Naive thymus-derived CD4-positive, alpha-beta T cell (primary cell): ENCODE measurements around the gene JAK2. TPM values are rescaled to one million over a fixed set of nuclear protein-coding genes. Genes with fewer than 3 reads are reported as not detected.

Source experiments
- ATAC-seq: fragments of 150-1000 bp; cut with Tn5 transposase; 2 replicates; pipeline ENCODE4 v1.10.0; 2021; ENCODE audit warnings: mild to moderate bottlenecking, moderate library complexity
- CTCF ChIA-PET: fragments of 350-600 bp; sonication (Branson Sonifier 250); formaldehyde crosslinking; loops from one replicate; lab custom pipeline; 2021; ENCODE audit warnings: antibody characterized with exemption; lab: Charles Lee
- POLR2A ChIA-PET: fragments of 350-600 bp; sonication (Branson Sonifier 250); formaldehyde crosslinking; loops from one replicate; lab custom pipeline; 2021; ENCODE audit warnings: antibody characterized with exemption, inconsistent platforms; lab: Charles Lee
- DNase-seq, 9 donors: peaks; one replicate each; pipeline versions ENCODE4 v3.0.0 to v3.0.0-alpha.2; 2020 to 2022; ENCODE audit warnings: mixed read lengths in 1 of 9
- H3K27ac ChIP-seq: one replicate; pipeline ENCODE4 v1.7.0; 2013; ENCODE audit warnings: mild to moderate bottlenecking, low read depth, low read length, moderate library complexity
- H3K27me3 ChIP-seq, 2 donors: one replicate each; pipeline ENCODE4 v1.7.0; 2013; ENCODE audit warnings: low read length in 2 of 2, mild to moderate bottlenecking in 2 of 2, moderate library complexity in 2 of 2; ENCODE audit not compliant: control insufficient read depth in 2 of 2, insufficient read depth in 2 of 2
- H3K36me3 ChIP-seq, 3 experiments: 1 replicate in 2 of 3; 2 replicates in 1 of 3; pipeline ENCODE4 v1.7.0; 2013; ENCODE audit warnings: low read length in 3 of 3, mild to moderate bottlenecking in 3 of 3, moderate library complexity in 1 of 3; ENCODE audit not compliant: insufficient read depth in 3 of 3, control insufficient read depth in 2 of 3
- H3K4me1 ChIP-seq, 2 donors: one replicate each; pipeline ENCODE4 v1.7.0; 2013; ENCODE audit warnings: low read length in 2 of 2, mild to moderate bottlenecking in 2 of 2, moderate library complexity in 1 of 2; ENCODE audit not compliant: control insufficient read depth in 2 of 2, insufficient read depth in 2 of 2
- H3K4me3 ChIP-seq: 2 replicates; pipeline ENCODE4 v1.7.0; 2013; ENCODE audit warnings: mild to moderate bottlenecking, low read length
- H3K9me3 ChIP-seq, 3 experiments: 1 replicate in 2 of 3; 2 replicates in 1 of 3; pipeline ENCODE4 v1.7.0; 2013; ENCODE audit warnings: low read length in 3 of 3; ENCODE audit not compliant: control insufficient read depth in 2 of 3
- H3K27ac Mint-ChIP-seq, 9 donors: one replicate each; pipeline ENCODE4 v1.8.0; 2020 to 2022; ENCODE audit warnings: mixed read lengths in 9 of 9, mild to moderate bottlenecking in 8 of 9, moderate library complexity in 5 of 9, inconsistent platforms in 2 of 9
- H3K27me3 Mint-ChIP-seq, 5 donors: one replicate each; pipeline ENCODE4 v1.8.0; 2021 to 2022; ENCODE audit warnings: mixed read lengths in 5 of 5, mild to moderate bottlenecking in 1 of 5
- H3K36me3 Mint-ChIP-seq, 5 donors: one replicate each; pipeline ENCODE4 v1.8.0; 2020 to 2022; ENCODE audit warnings: mixed read lengths in 5 of 5, mild to moderate bottlenecking in 3 of 5, inconsistent platforms in 1 of 5
- H3K4me1 Mint-ChIP-seq, 7 donors: one replicate each; pipeline ENCODE4 v1.8.0; 2020 to 2022; ENCODE audit warnings: mixed read lengths in 7 of 7, mild to moderate bottlenecking in 3 of 7, inconsistent platforms in 1 of 7
- H3K4me3 Mint-ChIP-seq, 10 donors: one replicate each; pipeline ENCODE4 v1.8.0; 2020 to 2022; ENCODE audit warnings: mild to moderate bottlenecking in 10 of 10, mixed read lengths in 10 of 10, moderate library complexity in 6 of 10, inconsistent platforms in 2 of 10
- H3K9me3 Mint-ChIP-seq, 11 donors: one replicate each; pipeline ENCODE4 v1.8.0; 2020 to 2022; ENCODE audit warnings: mixed read lengths in 11 of 11, mild to moderate bottlenecking in 4 of 11, inconsistent platforms in 1 of 11, moderate library complexity in 1 of 11
- intact Hi-C, 2 donors: fragments of 100-400 bp; cut with micrococcal nuclease; formaldehyde crosslinking; loops; one replicate each; pipeline ENCODE4 v1.15.1; 2023
- polyA plus RNA-seq, 2 donors: library from polyadenylated mRNA; unstranded; fragments of 300-500 nt; fragmentation: Illumina TruSeq; gene quantifications; one replicate each; pipeline ENCODE4 v1.2.3, GENCODE V29; 2021
- total RNA-seq, 6 experiments: library from RNA in 5 of 6; stranded (reverse) in 5 of 6; gene quantifications; 1 replicate in 5 of 6; 2 replicates in 1 of 6; pipeline ENCODE4 v1.2.3 and lab custom pipeline; 2021 to 2026

JAK2 gene
- total and polyA plus RNA-seq, 7 experiments from 2014 or later, result 3.5 to 76.0 (median 12.5) TPM

- no peaks in the 10 kb centered on the region for H3K9me3 ChIP-seq
- CTCF ChIA-PET, result interaction anchor here (1.4 kb wide), 1 partner anchor 14 kb away, joined by 3 read pairs; no protein-coding TSS in a partner anchor
- peaks cover 0 to 4% (median 0%) of the 10 kb centered on the region in 3 experiments for H3K36me3 ChIP-seq
- no peaks in the 10 kb centered on the region for H3K27me3 ChIP-seq
- peaks cover 20 to 47% (median 26%) of the 10 kb centered on the region in 7 donors for H3K4me1 Mint-ChIP-seq
- peaks cover 0 to 5% (median 0%) of the 10 kb centered on the region in 5 donors for H3K27me3 Mint-ChIP-seq
- peak overlapping the region; percentile 83 to 98 (median 93) for H3K4me3 Mint-ChIP-seq
- H3K36me3 Mint-ChIP-seq, result peaks cover 0 to 16% (median 0%) of the 10 kb centered on the region in 5 donors
- DNase-seq (peak in 1 of 9 donors; percentile 11), ATAC-seq (no peak)
- H3K4me1 ChIP-seq, result peaks cover 20 to 32% of the 10 kb centered on the region in 2 donors
- H3K27ac Mint-ChIP-seq, result peak overlapping the region; percentile 61 to 94 (median 83)
- POLR2A ChIA-PET, result interaction anchor here (0.7 to 2.6 kb wide), 3 partner anchors 191 to 1429 kb away, joined by 3 to 13 read pairs (median 5); partner anchors contain the start of genes RCL1 and UHRF2
- peak overlapping the region; percentile 52 for H3K4me3 ChIP-seq
- no peaks in the 10 kb centered on the region for H3K9me3 Mint-ChIP-seq
- peak overlapping the region; percentile 78 for H3K27ac ChIP-seq
- intact Hi-C loops, result loop anchor here (2.0 to 10.0 kb wide), 11 partner anchors 59 to 1701 kb away; partner anchors contain the start of genes RIC1 (in 2 of the 2), AK3 (in 1 of the 2), CDC37L1 (in 1 of the 2) and ERMP1 (in 1 of the 2)
Measured at GRCh38 chr9:4984171-4984620, 876 bp upstream of the JAK2 start.

- H3K27me3 ChIP-seq, result no peaks in the 10 kb centered on the region
- intact Hi-C loops, result loop anchor here (1.0 to 10.0 kb wide), 23 partner anchors 49 to 1772 kb away; partner anchors contain the start of genes AK3 (in 2 of the 2), CDC37L1 (in 2 of the 2), RCL1 (in 2 of the 2) and RIC1 (in 2 of the 2)
- Mint-ChIP-seq H3K36me3 (peaks cover 0 to 16% (median 0%) of the 10 kb centered on the region in 5 donors), H3K27ac (peak overlapping the region; percentile 79 to 94 (median 89)), H3K27me3 (no peaks in the 10 kb centered on the region), H3K4me3 (peak overlapping the region; percentile 83 to 98 (median 94)), H3K4me1 (peaks cover 19 to 33% (median 25%) of the 10 kb centered on the region in 7 donors), H3K9me3 (no peaks in the 10 kb centered on the region)
- ATAC-seq (no peak), DNase-seq (peak in 6 of 9 donors; percentile 22 to 46 (median 32))
- peaks cover 20 to 32% of the 10 kb centered on the region in 2 donors for H3K4me1 ChIP-seq
- peaks cover 0 to 4% (median 0%) of the 10 kb centered on the region in 3 experiments for H3K36me3 ChIP-seq
- H3K4me3 ChIP-seq, result peak overlapping the region; percentile 52
- peak overlapping the region; percentile 78 for H3K27ac ChIP-seq
- H3K9me3 ChIP-seq, result no peaks in the 10 kb centered on the region
- ChIA-PET POLR2A (interaction anchor here (0.9 to 2.6 kb wide), 6 partner anchors 193 to 1459 kb away, joined by 3 to 13 read pairs (median 4); partner anchors contain the start of gene RCL1), CTCF (interaction anchor here (0.7 to 2.3 kb wide), 8 partner anchors 15 to 382 kb away, joined by 3 to 25 read pairs (median 4); no protein-coding TSS in a partner anchor)
Measured at GRCh38 chr9:4985386-4986266, 554 bp downstream of the JAK2 start.

DNA sequence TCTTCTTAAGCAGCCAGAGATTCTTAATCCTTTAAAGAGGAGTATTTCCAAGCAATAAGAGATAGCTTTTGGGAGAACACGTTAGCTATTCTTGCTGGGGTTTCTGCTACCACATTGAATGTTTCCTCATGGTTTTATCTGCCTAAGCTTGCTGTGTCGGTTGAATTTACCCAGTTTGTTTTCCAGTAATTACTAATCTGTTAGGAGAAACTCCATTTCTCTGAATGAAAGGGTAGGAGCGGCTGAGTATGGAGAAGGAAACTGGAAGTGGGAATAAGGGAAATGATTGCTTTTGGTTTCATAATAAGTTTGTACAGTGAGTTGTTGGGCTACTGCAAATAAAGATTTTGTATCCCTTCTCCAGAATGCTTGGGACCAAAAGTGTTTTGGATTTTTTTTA, 1.2 kb downstream of the JAK2 start:
- H3K9me3 ChIP-seq, result no peaks in the 10 kb centered on the region
- peak overlapping the region; percentile 78 for H3K27ac ChIP-seq
- H3K4me1 ChIP-seq, result peaks cover 20 to 32% of the 10 kb centered on the region in 2 donors
- Mint-ChIP-seq H3K4me3 (peak overlapping the region; percentile 83 to 98 (median 94)), H3K27ac (peak overlapping the region; percentile 79 to 94 (median 89)), H3K4me1 (peaks cover 20 to 33% (median 26%) of the 10 kb centered on the region in 7 donors), H3K36me3 (peaks cover 0 to 16% (median 0%) of the 10 kb centered on the region in 5 donors), H3K9me3 (no peaks in the 10 kb centered on the region), H3K27me3 (no peaks in the 10 kb centered on the region)
- peaks cover 0 to 4% (median 0%) of the 10 kb centered on the region in 3 experiments for H3K36me3 ChIP-seq
- ATAC-seq (no peak), DNase-seq (no peak)
- ChIA-PET CTCF (interaction anchor here (0.7 to 2.3 kb wide), 6 partner anchors 48 to 382 kb away, joined by 3 to 25 read pairs (median 4); no protein-coding TSS in a partner anchor), POLR2A (interaction anchor here (0.9 to 2.6 kb wide), 4 partner anchors 14 to 642 kb away, joined by 3 to 13 read pairs (median 6); partner anchors contain the start of gene RCL1)
- peak overlapping the region; percentile 52 for H3K4me3 ChIP-seq
- intact Hi-C loops, result loop anchor here (5.0 to 10.0 kb wide), 7 partner anchors 244 to 1771 kb away; partner anchors contain the start of genes AK3 (in 1 of the 2), CD274 (in 1 of the 2), ERMP1 (in 1 of the 2) and KDM4C (in 1 of the 2)
- no peaks in the 10 kb centered on the region for H3K27me3 ChIP-seq

DNA sequence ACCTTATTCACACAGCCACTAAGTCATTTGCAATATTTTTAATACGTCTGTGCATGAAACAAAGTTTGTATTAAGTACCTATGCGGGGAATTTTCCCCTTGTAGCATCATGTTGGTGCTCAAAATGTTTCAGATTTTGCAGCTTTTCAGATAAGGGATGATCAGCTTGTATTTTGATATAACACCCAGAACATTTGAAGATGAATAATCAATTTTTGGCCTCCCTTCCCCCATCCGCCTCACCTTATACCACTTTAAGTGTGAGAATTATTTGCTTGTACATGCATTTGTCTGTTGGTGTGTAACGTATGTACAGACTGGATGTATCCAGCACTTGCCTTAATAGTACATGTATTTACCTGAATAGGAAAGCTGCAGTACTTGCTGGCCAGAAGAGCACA, 1.7 kb downstream of the JAK2 start:
- DNase-seq (no peak), ATAC-seq (no peak)
- intact Hi-C loops, result loop anchor here (5.0 to 10.0 kb wide), 7 partner anchors 244 to 1771 kb away; partner anchors contain the start of genes AK3 (in 1 of the 2), CD274 (in 1 of the 2), ERMP1 (in 1 of the 2) and KDM4C (in 1 of the 2)
- H3K4me3 Mint-ChIP-seq, result peak overlapping the region in 7 of 10 donors; percentile 1 to 98 (median 83)
- peaks cover 0 to 17% (median 3%) of the 10 kb centered on the region in 5 donors for H3K36me3 Mint-ChIP-seq
- Histone ChIP-seq H3K4me3 (no peak overlapping the region), H3K27me3 (no peaks in the 10 kb centered on the region), H3K36me3 (peaks cover 0 to 5% (median 2%) of the 10 kb centered on the region in 3 experiments), H3K9me3 (no peaks in the 10 kb centered on the region), H3K27ac (no peak overlapping the region), H3K4me1 (peaks cover 20 to 32% of the 10 kb centered on the region in 2 donors)
- H3K27ac Mint-ChIP-seq, result peak overlapping the region in 1 of 9 donors; percentile 94
- CTCF ChIA-PET, result interaction anchor here (0.7 to 2.3 kb wide), 6 partner anchors 48 to 383 kb away, joined by 3 to 25 read pairs (median 6); no protein-coding TSS in a partner anchor
- no peaks in the 10 kb centered on the region for H3K27me3 Mint-ChIP-seq
- peaks cover 0 to 3% (median 0%) of the 10 kb centered on the region in 11 donors for H3K9me3 Mint-ChIP-seq
- H3K4me1 Mint-ChIP-seq, result peaks cover 23 to 34% (median 30%) of the 10 kb centered on the region in 7 donors
- POLR2A ChIA-PET, result interaction anchor here (0.9 to 2.6 kb wide), 3 partner anchors 14 to 224 kb away, joined by 3 to 13 read pairs (median 3); partner anchors contain the start of gene RCL1

DNA sequence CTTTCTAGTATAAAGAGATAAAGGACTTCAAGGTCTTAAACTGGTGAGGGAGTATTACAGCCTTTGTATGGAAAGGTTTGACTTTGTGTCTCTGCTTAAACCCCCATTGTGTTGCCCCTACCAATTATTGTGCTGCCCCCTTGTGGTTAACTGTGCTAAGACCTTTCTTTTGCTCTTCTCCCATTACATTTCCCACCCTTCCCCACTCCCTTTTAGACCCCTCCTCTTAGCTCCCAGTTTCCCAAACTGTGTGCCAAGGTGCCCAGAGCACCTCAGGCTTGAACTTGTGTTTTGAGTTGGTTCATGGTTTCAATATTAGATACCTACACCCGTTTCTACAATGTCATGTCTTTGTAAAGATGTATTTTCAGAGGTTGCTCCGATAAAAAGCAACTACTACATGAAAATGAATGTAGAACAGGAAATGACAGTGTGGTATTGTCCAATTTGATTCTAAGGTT, 2.9 kb downstream of the JAK2 start:
- intact Hi-C loops, result loop anchor here (1.0 to 10.0 kb wide), 13 partner anchors 64 to 1769 kb away; partner anchors contain the start of genes AK3 (in 1 of the 2), CD274 (in 1 of the 2), ERMP1 (in 1 of the 2) and KDM4C (in 1 of the 2)
- H3K36me3 ChIP-seq, result peaks cover 0 to 15% (median 12%) of the 10 kb centered on the region in 3 experiments
- ATAC-seq (no peak), DNase-seq (peak in 8 of 9 donors; percentile 43 to 75 (median 62))
- Mint-ChIP-seq H3K4me3 (no peak overlapping the region), H3K4me1 (peaks cover 28 to 37% (median 34%) of the 10 kb centered on the region in 7 donors), H3K27me3 (no peaks in the 10 kb centered on the region), H3K27ac (no peak overlapping the region), H3K36me3 (peaks cover 0 to 29% (median 15%) of the 10 kb centered on the region in 5 donors), H3K9me3 (peaks cover 0 to 12% (median 1%) of the 10 kb centered on the region in 11 donors)
- H3K4me1 ChIP-seq, result peaks cover 20 to 32% of the 10 kb centered on the region in 2 donors
- H3K9me3 ChIP-seq, result peaks cover 0 to 8% (median 5%) of the 10 kb centered on the region in 3 experiments
- CTCF ChIA-PET, result interaction anchor here (0.7 to 2.4 kb wide), 10 partner anchors 8 to 1013 kb away, joined by 3 to 9 read pairs (median 4); no protein-coding TSS in a partner anchor
- no peaks in the 10 kb centered on the region for H3K27me3 ChIP-seq
- no peak overlapping the region for H3K4me3 ChIP-seq
- POLR2A ChIA-PET, result interaction anchor here (0.6 kb wide), 1 partner anchor 231 kb away, joined by 3 read pairs; no protein-coding TSS in a partner anchor
- H3K27ac ChIP-seq, result no peak overlapping the region
